IMR-90 (cell line): ENCODE results near the gene SNRNP200. TPM values are rescaled to one million over a fixed set of nuclear protein-coding genes. Genes with fewer than 3 reads are reported as not detected.

ENCODE experiments used
- ATAC-seq: fragments of 200-7000 bp; cut with Tn5 transposase; 2 replicates; pipeline ENCODE4 v1.9.1; 2020; ENCODE audit warnings: low read depth, mild to moderate bottlenecking, moderate library complexity
- Bru-seq: library from RNA; stranded (reverse); fragments of 400-500 nt; gene quantifications from one replicate; lab custom pipeline; 2021; lab: Mats Ljungman, UMichigan
- BruChase-seq, 2 experiments: library from RNA; stranded (reverse); fragments of 400-500 nt; gene quantifications; one replicate each; lab custom pipeline; 2021; lab: Mats Ljungman, UMichigan
- BruUV-seq: library from RNA; stranded (reverse); fragments of 400-500 nt; replicated peaks from 2 replicates; lab custom pipeline; 2021; lab: Mats Ljungman, UMichigan
- CTCF ChIA-PET: fragments of 300-600 bp; formaldehyde crosslinking; extraction: SDS; loops from one replicate; lab custom pipeline; 2021; ENCODE audit warnings: antibody characterized with exemption; lab: Yijun Ruan, JAX
- POLR2A ChIA-PET: fragments of 300-600 bp; sonication (Branson Sonifier 250); formaldehyde crosslinking; loops from one replicate; lab custom pipeline; 2022; ENCODE audit warnings: antibody characterized with exemption; ENCODE audit not compliant: unreplicated experiment; lab: Charles Lee
- DNase-seq: peaks from one replicate; pipeline ENCODE4 v3.0.0; 2013
- H2AFZ ChIP-seq: replicated peaks from 2 replicates; pipeline ENCODE3; 2013; ENCODE audit warnings: low read length, mild to moderate bottlenecking; ENCODE audit not compliant: poor library complexity
- H2AK5ac ChIP-seq: 2 replicates; pipeline ENCODE4 v1.6.1; 2013; ENCODE audit warnings: low read depth, low read length, inconsistent platforms
- H2AK9ac ChIP-seq: replicated peaks from 2 replicates; pipeline ENCODE3; 2013; ENCODE audit warnings: mild to moderate bottlenecking, low read depth, low read length, moderate library complexity; ENCODE audit not compliant: poor library complexity
- H2BK120ac ChIP-seq: 2 replicates; pipeline ENCODE4 v1.6.1; 2013; ENCODE audit warnings: low read depth, low read length, inconsistent platforms
- H2BK15ac ChIP-seq: 3 replicates; pipeline ENCODE4 v1.6.1; 2013; ENCODE audit warnings: low read depth, low read length, inconsistent platforms
- H2BK20ac ChIP-seq: 2 replicates; pipeline ENCODE4 v1.6.1; 2013; ENCODE audit warnings: low read depth, mild to moderate bottlenecking, inconsistent platforms, low read length, moderate library complexity
- H2BK5ac ChIP-seq: 2 replicates; pipeline ENCODE4 v1.6.1; 2013; ENCODE audit warnings: mild to moderate bottlenecking, low read depth, low read length, inconsistent platforms; ENCODE audit not compliant: poor library complexity, severe bottlenecking
- H3K14ac ChIP-seq: replicated peaks from 2 replicates; pipeline ENCODE4 v1.6.1; 2013; ENCODE audit warnings: low read depth, low read length, inconsistent platforms
- H3K18ac ChIP-seq: 2 replicates; pipeline ENCODE4 v1.6.1; 2013; ENCODE audit warnings: low read depth, low read length, control low read depth
- H3K23ac ChIP-seq: 2 replicates; pipeline ENCODE4 v1.6.1; 2013; ENCODE audit warnings: low read depth, low read length, inconsistent platforms
- H3K27ac ChIP-seq: 2 replicates; pipeline ENCODE4 v1.5.1; 2013; ENCODE audit warnings: mild to moderate bottlenecking, control low read depth, low read length; ENCODE audit not compliant: insufficient read depth
- H3K27me3 ChIP-seq: 2 replicates; pipeline ENCODE4 v1.6.1; 2013; ENCODE audit warnings: low read length; ENCODE audit not compliant: control insufficient read depth, insufficient read depth
- H3K36me3 ChIP-seq: 2 replicates; pipeline ENCODE4 v1.6.1; 2013; ENCODE audit warnings: low read length, mixed read lengths; ENCODE audit not compliant: control insufficient read depth, insufficient read depth
- H3K4ac ChIP-seq: 2 replicates; pipeline ENCODE4 v1.6.1; 2013; ENCODE audit warnings: low read depth, low read length, inconsistent platforms
- H3K4me1 ChIP-seq: 2 replicates; pipeline ENCODE4 v1.6.1; 2013; ENCODE audit warnings: low read length, mixed read lengths; ENCODE audit not compliant: control insufficient read depth, insufficient read depth
- H3K4me2 ChIP-seq: 2 replicates; pipeline ENCODE4 v1.6.1; 2013; ENCODE audit warnings: low read depth, mild to moderate bottlenecking, control low read depth, low read length, moderate library complexity
- H3K4me3 ChIP-seq: 2 replicates; pipeline ENCODE4 v1.5.1; 2013; ENCODE audit warnings: low read depth, mild to moderate bottlenecking, control low read depth, low read length, moderate library complexity; ENCODE audit not compliant: insufficient read depth
- H3K56ac ChIP-seq: 2 replicates; pipeline ENCODE4 v1.6.1; 2013; ENCODE audit warnings: low read length, inconsistent platforms; ENCODE audit not compliant: insufficient read depth; ENCODE audit errors: extremely low read depth
- H3K79me1 ChIP-seq, 2 experiments: 2 replicates each; pipeline ENCODE4 v1.6.1; 2013; ENCODE audit warnings: low read length in 2 of 2, inconsistent platforms in 1 of 2, low read depth in 1 of 2
- H3K9ac ChIP-seq: 2 replicates; pipeline ENCODE4 v1.6.1; 2013; ENCODE audit warnings: low read depth, low read length, control low read depth
- H3K9me1 ChIP-seq: 2 replicates; pipeline ENCODE4 v1.6.1; 2013; ENCODE audit warnings: low read length, inconsistent platforms; ENCODE audit not compliant: insufficient read depth
- H3K9me3 ChIP-seq: 2 replicates; pipeline ENCODE4 v1.6.1; 2013; ENCODE audit warnings: low read length; ENCODE audit not compliant: control insufficient read depth, insufficient read depth
- H4K20me1 ChIP-seq: 2 replicates; pipeline ENCODE4 v1.6.1; 2013; ENCODE audit warnings: low read length, inconsistent platforms; ENCODE audit not compliant: insufficient read depth
- H4K5ac ChIP-seq: 2 replicates; pipeline ENCODE4 v1.6.1; 2013; ENCODE audit warnings: mild to moderate bottlenecking, low read depth, low read length, control low read depth
- H4K8ac ChIP-seq, 2 experiments: 2 replicates each; pipeline ENCODE4 v1.6.1; 2013; ENCODE audit warnings: low read depth in 2 of 2, low read length in 2 of 2, control low read depth in 1 of 2, inconsistent platforms in 1 of 2
- H4K91ac ChIP-seq: 2 replicates; pipeline ENCODE4 v1.6.1; 2013; ENCODE audit warnings: low read depth, low read length, inconsistent platforms; ENCODE audit not compliant: insufficient read depth
- BHLHE40 ChIP-seq: fragments of 150-350 bp; IDR thresholded peaks from 2 replicates; pipeline ENCODE4 v1.6.1; 2016; ENCODE audit warnings: mild to moderate bottlenecking, low read depth, low read length
- CEBPB ChIP-seq: IDR thresholded peaks from 2 replicates; pipeline ENCODE4 v1.6.1; 2012; ENCODE audit warnings: low read depth, low read length, improper control_type of control experiment
- CHD1 ChIP-seq: IDR thresholded peaks from 2 replicates; pipeline ENCODE4 v1.6.1; 2012; ENCODE audit warnings: low read depth, low read length, improper control_type of control experiment
- ELK1 ChIP-seq: fragments of 150-350 bp; IDR thresholded peaks from 2 replicates; pipeline ENCODE4 v1.6.1; 2016; ENCODE audit warnings: low read depth, mild to moderate bottlenecking, low read length, moderate library complexity, borderline replicate concordance
- FOS ChIP-seq: fragments of 150-350 bp; IDR thresholded peaks from 2 replicates; pipeline ENCODE4 v1.6.1; 2016; ENCODE audit warnings: low read depth, low read length
- MAFK ChIP-seq: IDR thresholded peaks from 2 replicates; pipeline ENCODE4 v1.6.1; 2012; ENCODE audit warnings: low read depth, low read length, improper control_type of control experiment
- MAZ ChIP-seq: IDR thresholded peaks from 2 replicates; pipeline ENCODE4 v1.6.1; 2012; ENCODE audit warnings: low read depth, mild to moderate bottlenecking, low read length, improper control_type of control experiment, moderate library complexity, borderline replicate concordance
- MXI1 ChIP-seq: IDR thresholded peaks from 2 replicates; pipeline ENCODE4 v1.6.1; 2012; ENCODE audit warnings: low read depth, mild to moderate bottlenecking, low read length, moderate library complexity, borderline replicate concordance
- POLR2A ChIP-seq: IDR thresholded peaks from 2 replicates; pipeline ENCODE4 v1.6.1; 2012; ENCODE audit warnings: mild to moderate bottlenecking, low read depth, low read length
- RAD21 ChIP-seq: IDR thresholded peaks from 2 replicates; pipeline ENCODE4 v1.6.1; 2012; ENCODE audit warnings: low read length, improper control_type of control experiment
- SMC3 ChIP-seq: fragments of 150-350 bp; IDR thresholded peaks from 2 replicates; pipeline ENCODE4 v1.6.1; 2016; ENCODE audit warnings: low read depth, mild to moderate bottlenecking, antibody characterized with exemption, low read length, moderate library complexity
- USF2 ChIP-seq: fragments of 150-350 bp; IDR thresholded peaks from 2 replicates; pipeline ENCODE4 v1.6.1; 2017; ENCODE audit warnings: mild to moderate bottlenecking, antibody characterized with exemption, low read length, low read depth
- WGBS, 2 experiments: methylation state at CpG; one replicate each; pipeline versions ENCODE4 v1.1.5 to v1.1.7; 2013; ENCODE audit warnings: missing lambda C conversion rate in 2 of 2; ENCODE audit not compliant: insufficient read length in 1 of 2; ENCODE audit errors: extremely low coverage in 2 of 2; 5-methylcytosine and 5-hydroxymethylcytosine counted together
- dilution Hi-C: fragments of 300-500 bp; cut with HindIII; formaldehyde crosslinking; loops from one replicate; pipeline ENCODE4 v1.14.3; 2018; ENCODE audit warnings: low sequenced_read_pairs; ENCODE audit not compliant: unreplicated experiment
- in situ Hi-C: fragments of 300-500 bp; cut with MboI; formaldehyde crosslinking; loops from 3 replicates; pipeline ENCODE4 v1.14.3; 2019; ENCODE audit warnings: low sequenced_read_pairs, inconsistent platforms, mixed read lengths
- intact Hi-C: fragments of 100-400 bp; cut with micrococcal nuclease; formaldehyde crosslinking; loops from 2 replicates; pipeline ENCODE4 v1.10.0; 2022
- long read RNA-seq: library from polyadenylated mRNA; unstranded; transcript quantifications from one replicate; pipeline ENCODE4 v2.0.0, GENCODE V29; 2021; ENCODE audit not compliant: unreplicated experiment
- polyA plus RNA-seq, 3 experiments: library from polyadenylated mRNA; depleted of rRNA; stranded (reverse); fragments of >200 nt; gene quantifications; 2 replicates each; pipeline ENCODE4 v1.2.3, GENCODE V29; 2012; ENCODE audit warnings: low replicate concordance in 1 of 3
- total RNA-seq: library from RNA; depleted of rRNA; stranded (reverse); fragments of >200 nt; gene quantifications from 2 replicates; pipeline ENCODE4 v1.2.3, GENCODE V29; 2012; rRNA removed

SNRNP200 gene
- total RNA-seq (44.1 and 44.2 TPM in 2 replicates), polyA plus RNA-seq (2012; rRNA removed) (108 TPM in 2 replicates), Bru-seq, nascent RNA (percentile 77 among the genes with signal in this experiment), BruChase-seq, experiment 1, labeled RNA remaining after a 6-hour chase (percentile 91 among the genes with signal in this experiment), BruChase-seq, experiment 2, labeled RNA remaining after a 2-hour chase (percentile 84 among the genes with signal in this experiment)
- polyA plus RNA-seq (2012; cell fraction: cytosol; rRNA removed): 51.0 and 82.3 TPM in 2 replicates
- polyA plus RNA-seq (2012; cell fraction: nucleus; rRNA removed; ENCODE audit: low replicate concordance): 226 and 252 TPM in 2 replicates
- long read RNA-seq, full-length matches to known transcripts: 6 of 89 reads
- long read RNA-seq, partial matches to known transcripts: 77 of 89 reads
- long read RNA-seq, other reads (novel, unspliced or antisense): 6 of 89 reads

GRCh38 chr2:96305091-96305978 is at the start of gene SNRNP200:
TSS of gene SNRNP200 (minus strand) at chr2:96305546. CDS start at chr2:96305437, 109 bp downstream.
- Histone ChIP-seq H4K8ac (peak within 1 kb of the TSS; percentile 98 to 99), H3K27ac (peak within 1 kb of the TSS; percentile 91), H3K9ac (peak within 1 kb of the TSS; percentile 81), H3K79me1 (peaks cover 36 to 44% of the 10 kb centered on the region in 2 experiments), H3K27me3 (no peaks in the 10 kb centered on the region), H2BK5ac (peak within 1 kb of the TSS; percentile 68), H2BK120ac (peak within 1 kb of the TSS; percentile 50), H2BK15ac (peak within 1 kb of the TSS; percentile 24; the same call in 1 of the 3 replicates), H4K20me1 (peaks cover 12% of the 10 kb centered on the region; the same call in 1 of the 2 replicates), H3K4me1 (peaks cover 8% of the 10 kb centered on the region), H3K4me3 (peak within 1 kb of the TSS; percentile 97), H4K91ac (peak within 1 kb of the TSS; percentile 93), H2AK5ac (peak within 1 kb of the TSS; percentile 79), H2AK9ac (peak within 1 kb of the TSS; percentile 99), H3K9me3 (no peaks in the 10 kb centered on the region), H3K14ac (peak within 1 kb of the TSS; percentile 94), H4K5ac (peak within 1 kb of the TSS; percentile 94), H2BK20ac (no peak within 1 kb of the TSS), H3K23ac (peak within 1 kb of the TSS; percentile 75), H3K4me2 (peak within 1 kb of the TSS; percentile 99), H3K56ac (peak within 1 kb of the TSS; percentile 89), H3K18ac (peak within 1 kb of the TSS; percentile 44), H3K9me1 (peaks cover 3% of the 10 kb centered on the region; the same call in 1 of the 2 replicates), H2AFZ (peak within 1 kb of the TSS; percentile 99), H3K4ac (peak within 1 kb of the TSS; percentile 91), H3K36me3 (peaks cover 22% of the 10 kb centered on the region)
- dilution Hi-C loops (no loop called here), in situ Hi-C loops (loop anchor here (10.0 kb wide), 1 partner anchor 209 kb away; no protein-coding TSS in a partner anchor), intact Hi-C loops (loop anchor here (1.0 kb wide), 1 partner anchor 204 kb away; no protein-coding TSS in a partner anchor)
- ATAC-seq (peak; percentile 99), DNase-seq (peak; percentile 72)
- BruUV-seq: no TSS peak
- ChIA-PET POLR2A (no interaction called here), CTCF (no interaction called here)
- 0% methylated on average over 12 of the region's 61 CpGs; no CpG with 5 or more reads in 1 of the 2 experiments for WGBS, 2 experiments
- TF ChIP-seq USF2 (no peak), ELK1 (no peak), MAZ (peak; percentile 70; the same call in 1 of the 2 replicates), POLR2A (peak; percentile 59; the same call in 1 of the 2 replicates), CHD1 (no peak), MAFK (no peak), FOS (no peak), CEBPB (no peak), MXI1 (peak; percentile 78; the same call in 1 of the 2 replicates), RAD21 (no peak), BHLHE40 (no peak), SMC3 (0 out of 2 replicates have a peak, but pooled peaks have one; percentile 17)
